Vagina (tissue), 2 donors: ENCODE results near the gene PACS1. TPM values are rescaled to one million over a fixed set of nuclear protein-coding genes. Genes with fewer than 3 reads are reported as not detected.

Experiments
- DNase-seq, 2 donors: peaks; one replicate each; pipeline ENCODE4 v3.0.0-alpha.2; 2017; ENCODE audit errors: extremely low spot score in 2 of 2
- H3K27ac ChIP-seq: fragments of 200-600 bp; sonication (generic); one replicate; pipeline ENCODE4 v1.5.1; 2019
- H3K27me3 ChIP-seq: fragments of 200-600 bp; sonication (generic); one replicate; pipeline ENCODE4 v1.5.1; 2019
- H3K36me3 ChIP-seq, 2 donors: fragments of 200-600 bp; sonication (generic); one replicate each; pipeline ENCODE4 v1.5.1; 2017 to 2019
- H3K4me1 ChIP-seq: fragments of 200-600 bp; sonication (generic); one replicate; pipeline ENCODE4 v1.5.1; 2019
- H3K4me3 ChIP-seq, 2 donors: fragments of 200-600 bp; sonication (generic); 1 replicate in 1 of 2; 2 replicates in 1 of 2; pipeline ENCODE4 v1.5.1; 2016 to 2019
- H3K9me3 ChIP-seq: fragments of 200-600 bp; sonication (generic); one replicate; pipeline ENCODE4 v1.5.1; 2019
- CTCF ChIP-seq, 3 experiments: fragments of 450-650 bp in 2 of 3; fragments of 200-600 bp in 1 of 3; sonication (generic) in 1 of 3; IDR thresholded peaks; one replicate each; pipeline ENCODE4 v1.5.1; 2017 to 2019; ENCODE audit warnings: antibody characterized with exemption in 3 of 3, mild to moderate bottlenecking in 2 of 3, moderate library complexity in 2 of 3
- POLR2A ChIP-seq, 2 donors: fragments of 450-650 bp; IDR thresholded peaks; one replicate each; pipeline ENCODE4 v1.6.1; 2017; ENCODE audit warnings: antibody characterized with exemption in 2 of 2, mild to moderate bottlenecking in 2 of 2, moderate library complexity in 2 of 2
- POLR2AphosphoS5 ChIP-seq, 2 donors: sonication (generic); formaldehyde crosslinking; IDR thresholded peaks; one replicate each; pipeline ENCODE4 v1.9.0; 2017; ENCODE audit warnings: antibody characterized with exemption in 2 of 2, mild to moderate bottlenecking in 2 of 2, low read depth in 1 of 2; ENCODE audit not compliant: insufficient read depth in 1 of 2
- intact Hi-C: fragments of 100-400 bp; cut with DNase I; formaldehyde crosslinking; loops from one replicate; pipeline ENCODE4 v1.15.1; 2023
- total RNA-seq: library from RNA; depleted of rRNA; stranded (reverse); fragments of >200 nt; gene quantifications from one replicate; pipeline ENCODE4 v1.2.3, GENCODE V29; 2016

Gene PACS1
- total RNA-seq, 1 donor from 2014 or later = 66.0 TPM

DNA sequence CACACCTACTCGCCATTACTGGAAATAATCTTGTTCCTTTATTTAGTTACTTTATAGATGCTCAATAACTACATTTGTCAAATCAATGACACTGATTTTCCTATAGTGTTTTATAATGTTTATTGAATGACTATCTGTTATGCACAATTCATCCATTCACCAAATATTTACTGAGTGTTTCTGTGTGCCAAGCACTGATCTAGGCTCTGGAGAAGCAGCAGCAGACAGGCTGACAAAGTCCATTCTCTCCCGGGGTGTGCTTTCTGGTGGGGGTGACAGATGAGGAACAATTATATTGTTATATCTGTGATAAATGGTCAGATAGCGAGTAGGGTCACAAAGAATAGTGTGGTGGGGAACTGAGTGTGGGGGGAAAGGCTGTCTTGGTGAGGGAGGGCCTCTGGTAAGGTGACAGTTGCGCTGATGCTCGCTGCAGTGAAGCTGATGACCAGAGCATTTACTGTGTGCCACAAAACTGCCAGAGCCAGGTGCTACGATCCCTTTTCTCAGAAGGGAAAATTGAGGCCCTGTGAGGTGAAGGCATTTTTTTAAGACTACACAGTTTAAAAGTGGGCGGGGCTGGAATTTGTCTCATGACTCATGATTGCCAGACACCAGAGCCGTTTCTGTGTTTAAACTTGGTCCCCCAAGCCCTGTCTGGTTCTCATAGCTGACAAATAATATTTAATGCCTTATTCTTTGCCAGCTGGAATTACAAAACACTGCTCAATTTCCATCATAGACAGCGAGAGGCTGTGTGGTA lies 10.2 kb downstream of the PACS1 start:
- Histone ChIP-seq H3K27me3 (no peaks in the 10 kb centered on the region), H3K4me1 (peaks cover 65% of the 10 kb centered on the region), H3K4me3 (no peak overlapping the region), H3K36me3 (no peaks in the 10 kb centered on the region), H3K9me3 (no peaks in the 10 kb centered on the region), H3K27ac (peak overlapping the region; percentile 63)
- DNase-seq = no peak
- intact Hi-C loops = no loop called here
- no peak for TF ChIP-seq POLR2A (IDR thresholded peaks at IDR 0.05)
- TF ChIP-seq CTCF (IDR thresholded peaks at IDR 0.05) = no peak
- no peak for TF ChIP-seq POLR2AphosphoS5 (IDR thresholded peaks at IDR 0.05; ENCODE audit: insufficient read depth in 1 of 2, low read depth in 1 of 2)

- H3K36me3 ChIP-seq = no peaks in the 10 kb centered on the region
- TF ChIP-seq POLR2A (IDR thresholded peaks at IDR 0.05) (peak in 1 of 2 donors; percentile 10), CTCF (IDR thresholded peaks at IDR 0.05) (no peak), POLR2AphosphoS5 (IDR thresholded peaks at IDR 0.05; ENCODE audit: insufficient read depth in 1 of 2, low read depth in 1 of 2) (peak in 1 of 2 donors; percentile 87)
- no peak overlapping the region for H3K4me3 ChIP-seq
- intact Hi-C loops = no loop called here
- no peaks in the 10 kb centered on the region for H3K27me3 ChIP-seq
- H3K27ac ChIP-seq = peak overlapping the region; percentile 63
- no peaks in the 10 kb centered on the region for H3K9me3 ChIP-seq
- peaks cover 66% of the 10 kb centered on the region for H3K4me1 ChIP-seq
- no peak for DNase-seq
Observed at GRCh38 chr11:66081505-66081904, 11.4 kb downstream of the PACS1 start.

- Histone ChIP-seq H3K4me3 (no peak overlapping the region), H3K36me3 (no peaks in the 10 kb centered on the region), H3K4me1 (peaks cover 66% of the 10 kb centered on the region), H3K9me3 (no peaks in the 10 kb centered on the region), H3K27me3 (no peaks in the 10 kb centered on the region), H3K27ac (peak overlapping the region; percentile 63)
- no peak for DNase-seq
- TF ChIP-seq POLR2AphosphoS5 (IDR thresholded peaks at IDR 0.05; ENCODE audit: insufficient read depth in 1 of 2, low read depth in 1 of 2) = no peak
- no peak for TF ChIP-seq CTCF (IDR thresholded peaks at IDR 0.05)
- TF ChIP-seq POLR2A (IDR thresholded peaks at IDR 0.05) = no peak
- intact Hi-C loops = no loop called here
Observed at GRCh38 chr11:66082946-66083698, 13.1 kb downstream of the PACS1 start.

- H3K27me3 ChIP-seq = no peaks in the 10 kb centered on the region
- no peaks in the 10 kb centered on the region for H3K9me3 ChIP-seq
- intact Hi-C loops = no loop called here
- no peak overlapping the region for H3K4me3 ChIP-seq
- no peak for TF ChIP-seq CTCF (IDR thresholded peaks at IDR 0.05)
- TF ChIP-seq POLR2AphosphoS5 (IDR thresholded peaks at IDR 0.05; ENCODE audit: insufficient read depth in 1 of 2, low read depth in 1 of 2) = no peak
- TF ChIP-seq POLR2A (IDR thresholded peaks at IDR 0.05) = no peak
- no peak overlapping the region for H3K27ac ChIP-seq
- DNase-seq = no peak
- peaks cover 63% of the 10 kb centered on the region for H3K4me1 ChIP-seq
- H3K36me3 ChIP-seq = no peaks in the 10 kb centered on the region
Observed at GRCh38 chr11:66083767-66084166, 13.7 kb downstream of the PACS1 start.
